A549 (cell line): ENCODE results near the gene EPS8. TPM values are rescaled to one million over a fixed set of nuclear protein-coding genes. Genes with fewer than 3 reads are reported as not detected.

Experiments
- ATAC-seq, 2 experiments: fragments of 200-7000 bp in 1 of 2; fragments of >200 bp in 1 of 2; cut with Nextera tagmentation in 1 of 2; cut with Tn5 transposase in 1 of 2; 3 replicates each; pipeline versions ENCODE4 v1.8.0 to v1.9.1; 2018 to 2020; ENCODE audit warnings: mild to moderate bottlenecking in 1 of 2, moderate library complexity in 1 of 2
- CTCF ChIA-PET: fragments of 300-600 bp; sonication (Branson Sonifier 250); formaldehyde crosslinking; extraction: SDS; loops from one replicate; lab custom pipeline; 2021; ENCODE audit warnings: antibody characterized with exemption, inconsistent platforms; lab: Yijun Ruan, JAX
- POLR2A ChIA-PET: fragments of 350-600 bp; formaldehyde crosslinking; extraction: SDS; loops from one replicate; lab custom pipeline; 2021; ENCODE audit warnings: antibody characterized with exemption, inconsistent platforms; lab: Yijun Ruan, JAX
- DNase-seq, 2 experiments: peaks; one replicate each; pipeline versions ENCODE4 v3.0.0 to v3.0.0-alpha.2; 2011 to 2016; ENCODE audit warnings: low read depth in 1 of 2, low spot score in 1 of 2
- FAIRE-seq: peaks from 2 replicates; lab custom pipeline; 2011; peaks lifted over from hg19 to GRCh38; lab: Jason Lieb, UNC
- H3K27ac ChIP-seq, 2 experiments: fragments of >200 bp; sonication (Bioruptor Twin); formaldehyde crosslinking; 3 replicates each; pipeline ENCODE4 v1.5.1; 2016 to 2017
- H3K4me1 ChIP-seq: fragments of >200 bp; sonication (Bioruptor Twin); formaldehyde crosslinking; 3 replicates; pipeline ENCODE4 v1.6.1; 2016
- H3K4me2 ChIP-seq: fragments of >200 bp; sonication (Bioruptor Twin); formaldehyde crosslinking; 3 replicates; pipeline ENCODE4 v1.6.1; 2016
- H3K4me3 ChIP-seq: fragments of >200 bp; sonication (Bioruptor Twin); formaldehyde crosslinking; 3 replicates; pipeline ENCODE4 v1.5.1; 2016
- H3K9me3 ChIP-seq: fragments of >200 bp; sonication (Bioruptor Twin); formaldehyde crosslinking; 3 replicates; pipeline ENCODE4 v1.6.1; 2016
- BCL3 ChIP-seq: fragments of >200 bp; sonication (Bioruptor Twin); formaldehyde crosslinking; IDR thresholded peaks from 3 replicates; pipeline ENCODE4 v1.6.1; 2016
- CBX8 ChIP-seq: fragments of 200-600 bp; sonication (generic); IDR thresholded peaks from 2 replicates; pipeline ENCODE4 v1.6.1; 2016
- CEBPB ChIP-seq, 2 experiments: fragments of >200 bp in 1 of 2; sonication (Bioruptor Twin) in 1 of 2; formaldehyde crosslinking in 1 of 2; IDR thresholded peaks; 2 replicates each; pipeline ENCODE4 v1.6.1; 2012 to 2016
- EHF ChIP-seq: fragments of 250-450 bp; sonication (Bioruptor Pico); IDR thresholded peaks from 2 replicates; pipeline ENCODE4 v1.5.0; 2020; ENCODE audit warnings: mild to moderate bottlenecking
- HOXA7 ChIP-seq: fragments of 250-450 bp; sonication (Bioruptor Pico); IDR thresholded peaks from 2 replicates; pipeline ENCODE4 v1.5.0; 2020; ENCODE audit warnings: mild to moderate bottlenecking, moderate library complexity
- HOXB5 ChIP-seq: fragments of 250-450 bp; sonication (Bioruptor Pico); IDR thresholded peaks from 2 replicates; pipeline ENCODE4 v1.5.0; 2020; ENCODE audit warnings: mild to moderate bottlenecking, moderate library complexity
- JUN ChIP-seq, 2 experiments: fragments of >200 bp; sonication (Bioruptor Twin); formaldehyde crosslinking; IDR thresholded peaks; 2 replicates in 1 of 2; 3 replicates in 1 of 2; pipeline ENCODE4 v1.6.1; 2016 to 2017
- JUNB ChIP-seq: fragments of >200 bp; sonication (Bioruptor Twin); formaldehyde crosslinking; IDR thresholded peaks from 2 replicates; pipeline ENCODE4 v1.6.1; 2016
- NFE2L2 ChIP-seq: fragments of 150-350 bp; conservative IDR thresholded peaks from 2 replicates; pipeline ENCODE4 v1.6.1; 2014; ENCODE audit warnings: low read length
- NPAS2 ChIP-seq: fragments of 250-450 bp; sonication (Bioruptor Pico); IDR thresholded peaks from 2 replicates; pipeline ENCODE4 v1.8.0; 2022; ENCODE audit warnings: mild to moderate bottlenecking, moderate library complexity, borderline replicate concordance
- PHF8 ChIP-seq: fragments of 200-600 bp; sonication (generic); IDR thresholded peaks from 2 replicates; pipeline ENCODE4 v1.6.1; 2016; ENCODE audit warnings: low read depth, mild to moderate bottlenecking, antibody characterized with exemption, moderate library complexity, borderline replicate concordance
- RAD21 ChIP-seq, 2 experiments: fragments of >200 bp in 1 of 2; sonication (Bioruptor Twin) in 1 of 2; formaldehyde crosslinking in 1 of 2; IDR thresholded peaks in 1 of 2; conservative IDR thresholded peaks in 1 of 2; 2 replicates in 1 of 2; 3 replicates in 1 of 2; pipeline ENCODE4 v1.6.1; 2012 to 2018; ENCODE audit warnings: inconsistent platforms in 1 of 2
- RARB ChIP-seq: fragments of 250-450 bp; sonication (Bioruptor Pico); IDR thresholded peaks from 2 replicates; pipeline ENCODE4 v1.8.0; 2021; ENCODE audit warnings: mild to moderate bottlenecking, moderate library complexity
- REST ChIP-seq: fragments of 200-600 bp; sonication (generic); IDR thresholded peaks from 2 replicates; pipeline ENCODE4 v1.6.1; 2016; ENCODE audit warnings: antibody characterized with exemption, mild to moderate bottlenecking, moderate library complexity
- RNF2 ChIP-seq: fragments of 200-600 bp; sonication (generic); IDR thresholded peaks from 2 replicates; pipeline ENCODE4 v1.6.1; 2016; ENCODE audit warnings: low read depth, mild to moderate bottlenecking, antibody characterized with exemption, moderate library complexity, borderline replicate concordance
- SMC3 ChIP-seq: fragments of >200 bp; sonication (Bioruptor Twin); formaldehyde crosslinking; IDR thresholded peaks from 3 replicates; pipeline ENCODE4 v1.6.1; 2018; ENCODE audit warnings: inconsistent platforms
- SREBF2 ChIP-seq: fragments of 450-650 bp; IDR thresholded peaks from 2 replicates; pipeline ENCODE4 v1.6.1; 2014; ENCODE audit warnings: mild to moderate bottlenecking, moderate library complexity
- TFCP2L1 ChIP-seq: fragments of 250-450 bp; sonication (Bioruptor Pico); IDR thresholded peaks from 2 replicates; pipeline ENCODE4 v1.5.0; 2021; ENCODE audit warnings: mild to moderate bottlenecking
- ZC3H11A ChIP-seq: fragments of 450-650 bp; IDR thresholded peaks from 2 replicates; pipeline ENCODE4 v1.6.1; 2014; ENCODE audit warnings: antibody characterized with exemption, mild to moderate bottlenecking
- WGBS: methylation state at CpG from one replicate; pipeline ENCODE4 v1.1.6; 2017; ENCODE audit errors: missing lambda C conversion rate; 5-methylcytosine and 5-hydroxymethylcytosine counted together
- polyA plus RNA-seq, 4 experiments: library from polyadenylated mRNA; depleted of rRNA in 3 of 4; stranded (reverse); fragments of >200 nt; fragmentation: RNase III in 1 of 4; extraction: RNeasy Plus Mini Kit Qiagen cat#74134 plus additional on column Dnase treatment in 1 of 4; gene quantifications; 2 replicates in 3 of 4; 3 replicates in 1 of 4; pipeline ENCODE4 v1.2.3, GENCODE V29; 2011 to 2017
- TF ChIP-seq, protein P1 (sequence below): IDR thresholded peaks from 2 replicates; pipeline ENCODE4 v1.6.1; 2012; ENCODE audit warnings: low read depth, borderline replicate concordance
- TF ChIP-seq, protein P2 (sequence below): fragments of >200 bp; sonication (Bioruptor Twin); formaldehyde crosslinking; IDR thresholded peaks from 2 replicates; pipeline ENCODE4 v1.6.1; 2016

EPS8 gene
- polyA plus RNA-seq, 2 of the 4 experiments (the other 2 are of a cell fraction) = 25.1 to 101 TPM

- 77% methylated on average over 3 of the region's 3 CpGs for WGBS
- no peak for ATAC-seq
- no peaks in the 10 kb centered on the region for H3K9me3 ChIP-seq
- peaks cover 12% of the 10 kb centered on the region; the same call in 2 of the 3 replicates for H3K4me1 ChIP-seq
- no peak overlapping the region for H3K27ac ChIP-seq
- no peak for TF ChIP-seq NPAS2 (CRISPR knock-in tag)
- TF ChIP-seq REST = no peak
- no peak for TF ChIP-seq BCL3
- no peak for TF ChIP-seq SREBF2
- TF ChIP-seq HOXB5 = no peak
- TF ChIP-seq NFE2L2 = no peak
- TF ChIP-seq HOXA7 (CRISPR knock-in tag) = no peak
- no peak for TF ChIP-seq JUNB
- no peak for TF ChIP-seq RAD21 (conservative IDR thresholded peaks at IDR 0.05 in 1 of 2, IDR thresholded peaks at IDR 0.05 in 1 of 2)
- TF ChIP-seq RNF2 = no peak
- DNase-seq = no peak
- ChIA-PET POLR2A (no interaction called here), CTCF (interaction anchor here (1.1 to 1.3 kb wide), 3 partner anchors 16 to 300 kb away, joined by 3 to 5 read pairs (median 3); no protein-coding TSS in a partner anchor)
- FAIRE-seq = no peak
- H3K4me2 ChIP-seq = no peak overlapping the region
- no peak overlapping the region for H3K4me3 ChIP-seq
These were observed 42.3 kb upstream of the EPS8 start for GRCh38 chr12:15831315-15831978.

GRCh38 chr12:15830538-15830937 is 41.4 kb upstream of the EPS8 start:
- H3K4me1 ChIP-seq = peaks cover 12% of the 10 kb centered on the region; the same call in 2 of the 3 replicates
- no peak for DNase-seq
- H3K4me3 ChIP-seq = no peak overlapping the region
- no peak for FAIRE-seq
- ATAC-seq = no peak
- H3K4me2 ChIP-seq = no peak overlapping the region; the same call in 2 of the 3 replicates
- CTCF ChIA-PET = interaction anchor here (1.1 to 1.3 kb wide), 2 partner anchors 25 to 299 kb away, joined by 3 read pairs; no protein-coding TSS in a partner anchor
- no peaks in the 10 kb centered on the region for H3K9me3 ChIP-seq
- POLR2A ChIA-PET = no interaction called here
- H3K27ac ChIP-seq = no peak overlapping the region
- TF ChIP-seq PHF8 (no peak), HOXA7 (CRISPR knock-in tag) (no peak), SMC3 (no peak), JUN (IDR thresholded peaks at IDR 0.05) (no peak), CEBPB (IDR thresholded peaks at IDR 0.05) (no peak), REST (no peak), CBX8 (no peak), TFCP2L1 (CRISPR knock-in tag) (no peak), ZC3H11A (no peak), RARB (CRISPR knock-in tag) (no peak), EHF (CRISPR knock-in tag) (no peak)
- TF ChIP-seq, protein P1, sequence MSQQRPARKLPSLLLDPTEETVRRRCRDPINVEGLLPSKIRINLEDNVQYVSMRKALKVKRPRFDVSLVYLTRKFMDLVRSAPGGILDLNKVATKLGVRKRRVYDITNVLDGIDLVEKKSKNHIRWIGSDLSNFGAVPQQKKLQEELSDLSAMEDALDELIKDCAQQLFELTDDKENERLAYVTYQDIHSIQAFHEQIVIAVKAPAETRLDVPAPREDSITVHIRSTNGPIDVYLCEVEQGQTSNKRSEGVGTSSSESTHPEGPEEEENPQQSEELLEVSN = no peak
- TF ChIP-seq, protein P2, sequence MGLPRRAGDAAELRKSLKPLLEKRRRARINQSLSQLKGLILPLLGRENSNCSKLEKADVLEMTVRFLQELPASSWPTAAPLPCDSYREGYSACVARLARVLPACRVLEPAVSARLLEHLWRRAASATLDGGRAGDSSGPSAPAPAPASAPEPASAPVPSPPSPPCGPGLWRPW = no peak
- WGBS = 43% methylated on average over 3 of the region's 3 CpGs
